Uterus (tissue), 2 donors: ENCODE results near the gene GPR132.

ENCODE experiments used
- POLR2A ChIP-seq, 2 donors: fragments of 450-650 bp; IDR thresholded peaks; one replicate each; pipeline ENCODE4 v1.6.1; 2016; ENCODE audit warnings: antibody characterized with exemption in 2 of 2, mild to moderate bottlenecking in 1 of 2, moderate library complexity in 1 of 2
- TF ChIP-seq, protein P1 (sequence below), 4 experiments: fragments of 200-600 bp in 2 of 4; fragments of 450-650 bp in 2 of 4; sonication (generic) in 2 of 4; IDR thresholded peaks; one replicate each; pipeline ENCODE4 v1.5.1; 2016 to 2019; ENCODE audit warnings: antibody characterized with exemption in 4 of 4, mild to moderate bottlenecking in 2 of 4, moderate library complexity in 1 of 4

DNA sequence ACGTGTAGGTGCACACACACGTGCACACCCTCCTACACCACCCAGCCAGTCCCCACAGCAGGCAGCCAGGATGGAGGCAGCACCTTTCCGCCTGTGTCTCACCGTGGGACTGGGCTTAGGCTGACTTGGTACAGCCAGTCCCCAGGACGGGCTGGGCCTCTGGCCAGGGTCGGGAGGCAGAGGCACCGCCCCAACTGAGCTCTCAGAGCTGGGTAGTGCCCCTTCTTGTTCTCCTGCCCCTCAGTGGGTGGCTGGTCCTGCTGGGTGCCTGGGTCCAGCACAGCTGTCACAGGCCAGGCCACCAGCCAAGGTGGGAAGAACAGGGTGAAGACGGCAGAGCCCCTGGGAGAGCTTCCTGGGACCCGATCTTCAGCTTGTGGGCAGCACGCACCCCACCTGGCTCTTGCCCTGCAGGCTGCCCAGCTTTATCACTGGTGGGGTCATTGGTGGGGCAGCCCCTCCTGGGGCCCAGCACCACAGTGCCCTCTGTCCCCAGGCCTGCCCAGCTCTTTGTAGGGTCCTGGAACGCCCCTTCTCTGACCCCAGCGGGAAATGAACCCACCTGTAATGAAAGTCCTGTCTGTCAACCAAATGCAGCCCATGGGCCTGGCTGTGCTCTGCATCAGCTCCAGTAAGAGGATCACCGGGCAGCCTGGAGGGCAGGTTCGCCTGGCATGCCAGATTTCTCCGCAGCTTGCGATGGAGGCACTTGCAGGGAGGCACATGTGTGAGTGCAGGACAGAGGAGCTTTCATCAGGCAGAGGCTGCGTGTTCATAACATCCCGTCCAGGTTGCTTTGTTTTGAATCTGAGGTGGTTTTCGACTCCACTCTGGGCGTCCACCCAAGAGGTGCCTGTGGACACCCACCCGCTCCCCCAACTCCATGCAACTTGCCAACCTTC is 59.0 kb downstream of the GPR132 start:
- TF ChIP-seq, protein P1, sequence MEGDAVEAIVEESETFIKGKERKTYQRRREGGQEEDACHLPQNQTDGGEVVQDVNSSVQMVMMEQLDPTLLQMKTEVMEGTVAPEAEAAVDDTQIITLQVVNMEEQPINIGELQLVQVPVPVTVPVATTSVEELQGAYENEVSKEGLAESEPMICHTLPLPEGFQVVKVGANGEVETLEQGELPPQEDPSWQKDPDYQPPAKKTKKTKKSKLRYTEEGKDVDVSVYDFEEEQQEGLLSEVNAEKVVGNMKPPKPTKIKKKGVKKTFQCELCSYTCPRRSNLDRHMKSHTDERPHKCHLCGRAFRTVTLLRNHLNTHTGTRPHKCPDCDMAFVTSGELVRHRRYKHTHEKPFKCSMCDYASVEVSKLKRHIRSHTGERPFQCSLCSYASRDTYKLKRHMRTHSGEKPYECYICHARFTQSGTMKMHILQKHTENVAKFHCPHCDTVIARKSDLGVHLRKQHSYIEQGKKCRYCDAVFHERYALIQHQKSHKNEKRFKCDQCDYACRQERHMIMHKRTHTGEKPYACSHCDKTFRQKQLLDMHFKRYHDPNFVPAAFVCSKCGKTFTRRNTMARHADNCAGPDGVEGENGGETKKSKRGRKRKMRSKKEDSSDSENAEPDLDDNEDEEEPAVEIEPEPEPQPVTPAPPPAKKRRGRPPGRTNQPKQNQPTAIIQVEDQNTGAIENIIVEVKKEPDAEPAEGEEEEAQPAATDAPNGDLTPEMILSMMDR (IDR thresholded peaks at IDR 0.05) = no peak
- no peak for TF ChIP-seq POLR2A (IDR thresholded peaks at IDR 0.05)
